ENCODE data around the gene AP3S2.
A peak's percentile ranks its signal among the peaks of the same experiment; 100 is the strongest.
"Not testable (repeated sequence)": the region's sequence is repeated elsewhere in the genome, so short reads cannot be mapped to it uniquely, and the experiment has no call there.

The AP3S2 gene

GRCh38 chr15:89863918-89864317 is 29.9 kb downstream of the AP3S2 start:
- DNase-seq: no peak

DNA sequence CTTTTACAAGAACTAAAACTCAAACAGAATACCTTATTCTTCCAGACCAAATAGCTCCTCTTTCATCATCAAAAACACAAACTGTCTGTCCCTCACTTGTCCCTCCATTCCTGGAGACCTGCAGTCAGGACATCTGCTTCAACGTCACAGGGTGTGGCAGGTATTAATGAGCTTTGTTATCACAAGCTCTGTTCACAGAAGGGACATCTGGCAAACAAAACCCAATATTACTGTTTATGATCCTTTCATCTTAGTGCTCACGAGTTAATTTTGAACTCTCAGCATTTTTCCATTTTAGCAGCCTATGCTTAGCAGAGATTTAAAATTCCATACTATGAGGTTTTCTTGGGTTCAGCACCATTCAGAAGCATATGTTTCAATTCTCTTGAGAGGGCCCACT is 32.9 kb downstream of the AP3S2 start:
- DNase-seq: no peak

DNA sequence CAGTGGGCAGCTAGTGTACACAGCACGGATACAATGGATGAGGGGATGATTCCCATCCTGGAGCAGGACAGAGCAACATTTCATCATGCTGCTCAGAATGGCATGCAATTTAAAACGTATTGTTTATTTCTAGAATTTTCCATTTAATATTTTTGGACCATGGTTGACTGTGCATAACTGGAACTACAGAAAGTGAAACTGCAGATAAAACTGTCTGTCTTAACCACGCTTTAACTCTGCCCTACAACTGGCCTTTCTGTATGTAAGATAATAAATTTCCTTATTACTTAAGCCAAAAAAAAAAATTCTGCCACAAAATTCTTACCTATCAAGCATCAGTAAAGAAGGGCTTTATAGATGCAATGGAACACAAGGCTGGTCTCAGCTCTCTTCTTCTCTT is 33.4 kb downstream of the AP3S2 start:
- no peak for DNase-seq

GRCh38 chr15:89858661-89859458 is 34.9 kb downstream of the AP3S2 start:
- no peak for DNase-seq

- no peak for DNase-seq
These were observed 36.1 kb downstream of the AP3S2 start for GRCh38 chr15:89857673-89858072.

- DNase-seq: no peak
These were observed 37.8 kb downstream of the AP3S2 start for GRCh38 chr15:89855948-89856347.

DNA sequence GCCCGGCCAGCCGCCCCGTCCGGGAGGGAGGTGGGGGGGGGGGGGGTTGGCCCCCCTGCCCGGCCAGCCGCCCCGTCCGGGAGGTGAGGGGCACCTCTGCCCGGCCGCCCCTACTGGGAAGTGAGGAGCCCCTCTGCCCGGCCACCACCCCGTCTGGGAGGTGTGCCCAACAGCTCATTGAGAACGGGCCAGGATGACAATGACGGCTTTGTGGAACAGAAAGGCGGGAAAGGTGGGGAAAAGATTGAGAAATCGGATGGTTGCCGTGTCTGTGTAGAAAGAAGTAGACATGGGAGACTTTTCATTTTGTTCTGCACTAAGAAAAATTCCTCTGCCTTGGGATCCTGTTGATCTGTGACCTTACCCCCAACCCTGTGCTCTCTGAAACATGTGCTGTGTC is 38.9 kb downstream of the AP3S2 start:
- DNase-seq: not testable (repeated sequence)

DNA sequence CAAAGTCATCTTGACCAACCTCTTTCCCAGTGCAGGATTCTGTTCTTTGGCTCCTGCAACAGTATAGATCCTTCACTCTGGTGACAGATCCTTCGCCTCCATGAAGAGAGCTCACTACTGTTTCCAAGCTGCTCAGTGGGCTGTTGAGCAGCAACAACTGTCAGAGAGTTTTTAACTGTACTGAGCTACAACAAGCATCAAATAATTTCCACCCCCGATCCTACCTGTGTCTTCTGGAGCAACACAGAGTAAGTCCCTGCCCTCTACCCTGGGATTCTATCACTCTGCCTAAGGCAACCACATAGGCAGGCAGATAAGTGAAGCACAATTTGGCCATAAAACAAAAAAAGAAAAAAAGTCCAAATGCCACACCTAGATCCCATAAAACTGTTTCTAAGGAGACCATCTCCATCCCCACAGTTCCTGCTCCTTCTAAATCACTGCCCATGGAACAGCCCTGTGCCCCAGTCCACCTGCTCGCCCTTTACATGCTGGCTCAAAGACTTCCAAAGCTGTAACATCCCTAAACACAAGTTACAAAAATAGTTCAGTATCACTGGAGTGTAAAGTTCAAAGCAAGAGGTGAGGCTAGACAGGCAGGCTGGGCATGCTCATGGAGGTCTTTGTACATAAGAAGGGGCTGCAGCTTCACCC is 41.3 kb downstream of the AP3S2 start:
- no peak for DNase-seq

GRCh38 chr15:89851673-89852341 is 42.0 kb downstream of the AP3S2 start:
- no peak for DNase-seq

- DNase-seq: no peak
These were observed 44.9 kb downstream of the AP3S2 start for GRCh38 chr15:89848970-89849292.

GRCh38 chr15:89847101-89847500 is 46.7 kb downstream of the AP3S2 start:
- DNase-seq: no peak

- peak; percentile 95 for DNase-seq
These were observed 48.4 kb downstream of the AP3S2 start for GRCh38 chr15:89845305-89845893.

GRCh38 chr15:89841962-89842361 is 51.8 kb downstream of the AP3S2 start:
- no peak for DNase-seq

GRCh38 chr15:89841306-89841705 is 52.5 kb downstream of the AP3S2 start:
- no peak for DNase-seq

DNA sequence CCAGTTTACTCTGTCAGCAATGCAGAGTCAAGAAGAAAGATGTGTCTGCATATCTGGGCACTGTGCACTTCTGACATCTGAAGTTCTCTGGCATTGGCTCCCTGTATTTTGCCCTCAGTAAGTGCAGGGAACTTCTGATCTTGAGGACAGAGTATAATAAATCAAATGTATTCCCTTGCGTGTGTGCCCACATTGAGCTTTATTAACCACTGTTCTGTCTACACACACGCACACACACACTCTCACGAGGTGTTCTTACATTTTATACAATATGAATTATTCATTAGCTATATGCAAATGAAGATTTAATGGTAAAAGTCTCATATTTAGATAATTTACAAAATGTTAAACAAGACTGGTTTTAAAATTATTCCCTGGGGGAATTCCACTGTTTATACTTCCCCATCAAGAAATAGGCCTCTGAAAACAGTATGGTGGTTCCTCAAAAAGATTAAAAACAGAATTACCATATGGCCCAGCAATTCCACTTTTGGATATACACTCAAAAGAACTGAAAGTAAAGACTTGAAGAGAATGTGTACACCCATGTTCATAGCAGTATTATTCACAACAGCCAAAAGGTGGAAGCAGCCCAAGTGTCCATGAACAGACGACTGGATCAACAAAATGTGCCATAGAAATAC is 54.5 kb downstream of the AP3S2 start:
- no peak for DNase-seq

- no peak for DNase-seq
These were observed 56.0 kb downstream of the AP3S2 start for GRCh38 chr15:89837830-89838178.

DNA sequence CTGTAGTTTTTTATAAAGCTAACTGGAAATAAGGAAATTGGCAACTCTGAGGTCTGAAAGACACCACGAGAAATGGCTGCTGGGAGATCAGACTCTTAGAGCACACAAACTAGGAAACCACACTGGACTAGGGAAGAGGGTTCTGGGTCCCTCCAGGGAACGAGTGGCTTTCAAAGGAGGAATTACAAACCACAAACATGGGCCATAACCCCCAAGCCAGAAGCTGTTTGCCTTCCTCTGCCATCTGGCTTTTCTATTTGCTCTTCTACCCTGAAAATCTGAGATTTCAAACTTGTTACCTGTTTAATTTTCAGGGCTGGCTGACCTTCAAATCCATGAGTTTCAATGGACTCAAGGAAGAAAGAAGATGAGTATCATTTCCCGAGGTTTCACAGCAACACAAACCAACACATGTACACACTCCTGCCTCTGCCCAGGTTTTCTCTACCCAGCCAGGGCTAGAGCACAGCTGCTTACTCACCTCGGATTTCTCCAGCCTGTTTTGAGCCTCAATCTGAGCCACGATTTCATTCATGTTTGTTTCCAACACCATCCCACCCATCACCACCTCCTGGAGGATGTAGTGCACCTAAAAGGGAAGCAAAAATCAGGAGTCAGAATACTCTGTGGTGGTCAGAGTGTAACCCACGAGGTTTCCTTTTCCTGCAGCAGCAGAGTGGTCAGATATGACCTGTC is 56.5 kb downstream of the AP3S2 start:
- peak; percentile 64 for DNase-seq

- DNase-seq: peak; percentile 97
These were observed 57.3 kb downstream of the AP3S2 start for GRCh38 chr15:89836267-89837133.

- no peak for DNase-seq
These were observed 58.6 kb downstream of the AP3S2 start for GRCh38 chr15:89835176-89835564.

- DNase-seq: not testable (repeated sequence)
These were observed 59.2 kb downstream of the AP3S2 start for GRCh38 chr15:89834465-89835175.

DNA sequence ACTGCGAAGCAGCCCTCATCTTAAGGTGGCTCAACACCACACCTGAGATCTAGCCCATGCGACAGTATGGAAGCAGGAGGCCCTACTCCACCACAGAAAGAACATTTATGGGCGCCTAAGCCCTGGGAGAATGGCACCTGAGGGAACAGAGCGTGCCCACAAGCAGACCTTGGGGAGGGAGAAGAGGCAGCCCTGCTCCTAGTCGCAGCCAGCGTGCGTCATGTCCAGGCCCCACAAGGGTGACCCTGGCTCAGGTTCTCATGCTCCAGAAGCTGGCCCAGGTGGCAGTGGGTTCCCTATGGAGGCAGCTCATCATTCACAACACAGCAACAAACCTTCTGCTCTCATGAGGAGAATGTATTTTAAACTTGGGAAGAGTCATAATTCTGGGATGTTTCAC is 59.8 kb downstream of the AP3S2 start:
- DNase-seq: no peak

All from fibroblast of skin of right biceps (primary cell).